Activated T-cell treated with anti-CD3 and anti-CD28 coated beads, Interleukin-2, amount 50 U/mL, for 24 hours (primary cell): ENCODE data around the gene GADL1.

Experiments
- DNase-seq: peaks from one replicate; pipeline ENCODE4 v3.0.0-alpha.2; 2020
- H3K27ac Mint-ChIP-seq: 2 replicates; pipeline ENCODE4 v1.8.0; 2020; ENCODE audit warnings: mild to moderate bottlenecking, mixed read lengths
- H3K27me3 Mint-ChIP-seq: 2 replicates; pipeline ENCODE4 v1.8.0; 2020; ENCODE audit warnings: mixed read lengths
- H3K36me3 Mint-ChIP-seq: 2 replicates; pipeline ENCODE4 v1.8.0; 2020; ENCODE audit warnings: low read depth, mixed read lengths
- H3K4me1 Mint-ChIP-seq: 2 replicates; pipeline ENCODE4 v1.8.0; 2020; ENCODE audit warnings: low read depth, mixed read lengths
- H3K4me3 Mint-ChIP-seq: 2 replicates; pipeline ENCODE4 v1.8.0; 2020; ENCODE audit warnings: mild to moderate bottlenecking, moderate library complexity, mixed read lengths
- H3K9me3 Mint-ChIP-seq: 2 replicates; pipeline ENCODE4 v1.8.0; 2020; ENCODE audit warnings: mixed read lengths

GADL1 gene

GRCh38 chr3:30858894-30859389 is 35.5 kb downstream of the GADL1 start:
- H3K27ac Mint-ChIP-seq = no peak overlapping the region
- H3K9me3 Mint-ChIP-seq = no peaks in the 10 kb centered on the region
- no peaks in the 10 kb centered on the region for H3K36me3 Mint-ChIP-seq
- no peaks in the 10 kb centered on the region for H3K4me1 Mint-ChIP-seq
- DNase-seq = no peak
- H3K27me3 Mint-ChIP-seq = peaks cover 4% of the 10 kb centered on the region
- H3K4me3 Mint-ChIP-seq = no peak overlapping the region

- no peaks in the 10 kb centered on the region for H3K4me1 Mint-ChIP-seq
- no peaks in the 10 kb centered on the region for H3K36me3 Mint-ChIP-seq
- H3K4me3 Mint-ChIP-seq = no peak overlapping the region
- no peak for DNase-seq
- H3K27me3 Mint-ChIP-seq = peaks cover 4% of the 10 kb centered on the region
- no peaks in the 10 kb centered on the region for H3K9me3 Mint-ChIP-seq
- no peak overlapping the region for H3K27ac Mint-ChIP-seq
Observed at GRCh38 chr3:30855400-30856292, 38.8 kb downstream of the GADL1 start.

DNA sequence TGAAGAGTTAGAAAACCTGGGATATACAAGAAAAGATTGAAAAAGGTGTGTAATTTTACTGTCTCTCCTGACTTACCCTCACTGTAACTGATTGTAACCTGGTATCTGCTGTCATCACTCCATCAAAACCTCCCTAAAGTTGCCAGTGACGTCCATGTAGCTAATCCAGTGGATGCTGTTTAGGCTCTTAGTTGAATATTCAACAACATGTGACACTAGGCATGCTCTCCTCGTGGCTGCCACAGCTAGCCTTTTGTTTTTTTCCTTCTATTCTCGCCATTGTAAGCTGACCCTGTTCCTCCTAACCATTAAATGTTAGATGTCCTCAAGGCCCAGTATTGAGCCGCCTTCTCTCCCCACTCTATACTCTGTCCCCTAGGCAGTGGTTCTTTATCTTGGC is 41.6 kb downstream of the GADL1 start:
- no peak overlapping the region for H3K27ac Mint-ChIP-seq
- H3K36me3 Mint-ChIP-seq = no peaks in the 10 kb centered on the region
- DNase-seq = no peak
- peaks cover 4% of the 10 kb centered on the region for H3K27me3 Mint-ChIP-seq
- no peak overlapping the region for H3K4me3 Mint-ChIP-seq
- H3K9me3 Mint-ChIP-seq = no peaks in the 10 kb centered on the region
- H3K4me1 Mint-ChIP-seq = peaks cover 3% of the 10 kb centered on the region

GRCh38 chr3:30848087-30848779 is 46.2 kb downstream of the GADL1 start:
- Mint-ChIP-seq H3K27me3 (no peaks in the 10 kb centered on the region), H3K27ac (no peak overlapping the region), H3K4me3 (no peak overlapping the region), H3K36me3 (no peaks in the 10 kb centered on the region), H3K9me3 (no peaks in the 10 kb centered on the region), H3K4me1 (peaks cover 8% of the 10 kb centered on the region)
- DNase-seq = no peak

- Mint-ChIP-seq H3K4me1 (peaks cover 8% of the 10 kb centered on the region), H3K27ac (no peak overlapping the region), H3K36me3 (no peaks in the 10 kb centered on the region), H3K27me3 (no peaks in the 10 kb centered on the region), H3K4me3 (no peak overlapping the region), H3K9me3 (no peaks in the 10 kb centered on the region)
- no peak for DNase-seq
Observed at GRCh38 chr3:30847592-30847991, 46.9 kb downstream of the GADL1 start.

- no peaks in the 10 kb centered on the region for H3K9me3 Mint-ChIP-seq
- no peak for DNase-seq
- H3K4me1 Mint-ChIP-seq = peaks cover 8% of the 10 kb centered on the region
- no peak overlapping the region for H3K27ac Mint-ChIP-seq
- no peak overlapping the region for H3K4me3 Mint-ChIP-seq
- H3K36me3 Mint-ChIP-seq = no peaks in the 10 kb centered on the region
- H3K27me3 Mint-ChIP-seq = no peaks in the 10 kb centered on the region
Observed at GRCh38 chr3:30845606-30846005, 48.9 kb downstream of the GADL1 start.

DNA sequence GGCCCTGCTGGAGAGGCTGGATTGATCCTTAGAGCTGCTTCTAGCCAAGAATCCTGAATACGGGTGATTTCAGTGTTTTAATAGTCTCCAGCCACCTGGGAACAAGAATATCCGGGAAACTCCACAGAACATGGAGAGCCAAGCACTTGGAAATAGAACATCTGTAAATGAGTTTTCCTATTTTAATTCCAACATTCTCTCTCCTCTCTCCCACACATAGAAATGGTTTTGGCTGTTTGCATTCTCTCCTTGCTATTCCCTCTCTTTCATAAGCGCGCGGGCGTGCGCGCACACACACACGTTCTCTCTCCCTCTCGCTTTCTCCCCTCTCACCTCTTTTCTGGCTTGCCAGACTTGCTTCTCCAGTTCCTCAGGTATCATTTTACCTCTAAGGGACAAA is 50.6 kb downstream of the GADL1 start:
- no peaks in the 10 kb centered on the region for H3K36me3 Mint-ChIP-seq
- H3K27me3 Mint-ChIP-seq = no peaks in the 10 kb centered on the region
- H3K4me3 Mint-ChIP-seq = no peak overlapping the region
- H3K9me3 Mint-ChIP-seq = no peaks in the 10 kb centered on the region
- H3K27ac Mint-ChIP-seq = no peak overlapping the region
- DNase-seq = no peak
- peaks cover 8% of the 10 kb centered on the region for H3K4me1 Mint-ChIP-seq

GRCh38 chr3:30836141-30836540 is 58.3 kb downstream of the GADL1 start:
- no peak for DNase-seq
- Mint-ChIP-seq H3K4me1 (no peaks in the 10 kb centered on the region), H3K9me3 (no peaks in the 10 kb centered on the region), H3K36me3 (no peaks in the 10 kb centered on the region), H3K27ac (no peak overlapping the region), H3K27me3 (peaks cover 15% of the 10 kb centered on the region), H3K4me3 (no peak overlapping the region)

GRCh38 chr3:30835667-30836066 is 58.8 kb downstream of the GADL1 start:
- Mint-ChIP-seq H3K4me1 (no peaks in the 10 kb centered on the region), H3K27me3 (peaks cover 15% of the 10 kb centered on the region), H3K36me3 (no peaks in the 10 kb centered on the region), H3K9me3 (no peaks in the 10 kb centered on the region), H3K27ac (no peak overlapping the region), H3K4me3 (no peak overlapping the region)
- DNase-seq = no peak

- no peak overlapping the region for H3K4me3 Mint-ChIP-seq
- DNase-seq = no peak
- no peaks in the 10 kb centered on the region for H3K9me3 Mint-ChIP-seq
- H3K4me1 Mint-ChIP-seq = no peaks in the 10 kb centered on the region
- H3K27me3 Mint-ChIP-seq = peaks cover 15% of the 10 kb centered on the region
- H3K27ac Mint-ChIP-seq = no peak overlapping the region
- H3K36me3 Mint-ChIP-seq = no peaks in the 10 kb centered on the region
Observed at GRCh38 chr3:30832961-30833575, 61.4 kb downstream of the GADL1 start.

DNA sequence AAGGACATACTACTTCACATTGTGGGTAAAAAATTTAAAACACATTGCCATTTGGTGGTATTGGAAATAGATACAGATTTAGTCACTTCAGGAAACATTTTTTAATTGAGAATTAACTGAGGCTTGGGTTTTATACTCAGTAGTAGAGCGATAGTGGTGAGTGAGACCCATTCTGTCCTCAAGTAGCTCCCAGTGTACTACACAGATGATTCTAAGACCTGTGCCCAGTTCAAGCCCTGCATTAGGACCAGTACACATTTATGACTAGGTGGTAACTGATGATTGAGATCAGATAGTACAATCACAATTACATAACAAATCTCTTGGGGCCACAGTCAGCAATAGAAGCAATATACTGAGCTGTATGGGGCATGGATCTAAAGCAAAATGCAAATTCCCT is 67.4 kb downstream of the GADL1 start:
- no peak overlapping the region for H3K4me3 Mint-ChIP-seq
- peaks cover 5% of the 10 kb centered on the region for H3K27me3 Mint-ChIP-seq
- no peaks in the 10 kb centered on the region for H3K9me3 Mint-ChIP-seq
- H3K27ac Mint-ChIP-seq = no peak overlapping the region
- DNase-seq = no peak
- peaks cover 4% of the 10 kb centered on the region for H3K4me1 Mint-ChIP-seq
- H3K36me3 Mint-ChIP-seq = no peaks in the 10 kb centered on the region

DNA sequence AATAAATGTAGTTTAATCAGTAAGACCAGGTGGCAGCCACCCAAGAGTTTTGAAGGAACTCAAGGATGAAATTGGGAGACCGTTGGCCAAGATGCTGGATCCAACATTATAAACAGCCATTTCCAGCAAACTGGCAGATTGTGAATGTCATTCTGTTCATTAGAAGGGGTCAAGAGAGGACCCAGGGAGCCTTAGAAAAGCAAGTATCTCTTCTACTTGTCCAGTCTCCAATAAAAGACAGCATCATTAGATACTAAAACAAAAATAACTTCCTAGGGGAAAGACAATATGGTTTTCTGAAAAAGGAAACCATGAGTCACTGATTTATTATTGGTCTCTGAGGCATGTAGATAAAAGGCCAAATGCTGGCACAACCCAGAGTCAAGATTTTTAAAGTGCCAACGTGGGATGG is 67.9 kb downstream of the GADL1 start:
- Mint-ChIP-seq H3K27ac (no peak overlapping the region), H3K27me3 (peaks cover 9% of the 10 kb centered on the region), H3K36me3 (no peaks in the 10 kb centered on the region), H3K4me3 (no peak overlapping the region), H3K9me3 (no peaks in the 10 kb centered on the region), H3K4me1 (peaks cover 4% of the 10 kb centered on the region)
- DNase-seq = no peak

GRCh38 chr3:30819067-30819798 is 75.2 kb downstream of the GADL1 start:
- Mint-ChIP-seq H3K36me3 (no peaks in the 10 kb centered on the region), H3K27me3 (peaks cover 11% of the 10 kb centered on the region), H3K4me3 (no peak overlapping the region), H3K27ac (peak overlapping the region; percentile 8), H3K9me3 (no peaks in the 10 kb centered on the region), H3K4me1 (peaks cover 9% of the 10 kb centered on the region)
- no peak for DNase-seq

DNA sequence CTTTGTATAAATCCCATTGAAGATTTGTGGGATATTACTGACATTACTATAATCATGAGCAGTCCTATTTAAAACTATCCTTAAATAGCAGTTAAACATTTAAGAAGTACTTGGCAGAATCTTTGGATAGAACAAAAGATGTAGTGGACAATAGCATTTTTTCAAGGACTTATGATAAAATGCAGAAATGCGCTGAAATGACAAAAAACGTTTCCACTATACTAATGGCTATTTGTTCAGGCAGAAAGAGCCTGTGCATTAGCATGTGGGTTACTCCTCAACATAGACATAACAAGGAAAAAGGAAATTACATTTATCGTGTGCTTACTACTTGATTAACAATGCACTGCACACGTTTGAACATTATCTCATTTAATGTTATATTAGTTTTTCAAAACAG is 80.7 kb downstream of the GADL1 start:
- Mint-ChIP-seq H3K27me3 (peaks cover 7% of the 10 kb centered on the region), H3K4me1 (peaks cover 5% of the 10 kb centered on the region), H3K36me3 (no peaks in the 10 kb centered on the region), H3K27ac (no peak overlapping the region), H3K9me3 (no peaks in the 10 kb centered on the region), H3K4me3 (no peak overlapping the region)
- no peak for DNase-seq
